Psoas muscle (tissue), 8 donors: Measurements from ENCODE around the gene ANAPC2. TPM values are rescaled to one million over a fixed set of nuclear protein-coding genes. Genes with fewer than 3 reads are reported as not detected.
A peak's percentile ranks its signal among the peaks of the same experiment; 100 is the strongest.

Source experiments
- ATAC-seq, 4 donors: fragments of 200-7000 bp; cut with Tn5 transposase; one replicate each; pipeline ENCODE4 v1.9.1; 2020; ENCODE audit warnings: moderate library complexity in 3 of 4, mild to moderate bottlenecking in 2 of 4
- DNase-seq, 2 donors: peaks; one replicate each; pipeline ENCODE4 v3.0.0-alpha.2; 2020
- H3K27ac ChIP-seq: fragments of 200-600 bp; one replicate; pipeline ENCODE4 v1.8.0; 2022
- H3K27me3 ChIP-seq, 3 donors: fragments of 200-600 bp in 1 of 3; one replicate each; pipeline versions ENCODE4 v1.6.1 to v1.8.0; 2013 to 2022; ENCODE audit warnings: low read length in 2 of 3, mild to moderate bottlenecking in 2 of 3, moderate library complexity in 1 of 3; ENCODE audit not compliant: insufficient read depth in 3 of 3
- H3K36me3 ChIP-seq, 2 donors: fragments of 200-600 bp in 1 of 2; one replicate each; pipeline versions ENCODE4 v1.6.1 to v1.8.0; 2013 to 2022; ENCODE audit warnings: low read depth in 1 of 2, mild to moderate bottlenecking in 1 of 2, moderate library complexity in 1 of 2; ENCODE audit not compliant: insufficient read depth in 1 of 2
- H3K4me1 ChIP-seq: fragments of 200-600 bp; one replicate; pipeline ENCODE4 v1.8.0; 2022
- H3K4me3 ChIP-seq: fragments of 200-600 bp; one replicate; pipeline ENCODE4 v1.8.0; 2022; ENCODE audit warnings: mild to moderate bottlenecking
- H3K9me3 ChIP-seq: fragments of 200-600 bp; one replicate; pipeline ENCODE4 v1.8.0; 2022
- CTCF ChIP-seq: fragments of 200-600 bp; IDR thresholded peaks from one replicate; pipeline ENCODE4 v1.8.0; 2022; ENCODE audit warnings: antibody characterized with exemption
- WGBS, 3 donors: extraction: QIAGEN DNeasy Blood & Tissue Kit; methylation state at CpG; one replicate each; pipeline versions ENCODE4 v1.1.6 to v1.1.7; 2013; 5-methylcytosine and 5-hydroxymethylcytosine counted together
- intact Hi-C, 2 donors: fragments of 100-400 bp; cut with DNase I; formaldehyde crosslinking; loops; one replicate each; pipeline versions ENCODE4 v1.11.0 to v1.14.2; 2022
- polyA plus RNA-seq, 3 donors: library from polyadenylated mRNA; stranded (reverse); fragments of 200-250 nt; gene quantifications; one replicate each; pipeline ENCODE4 v1.2.3, GENCODE V29; 2013
- total RNA-seq, 4 donors: library from RNA; stranded (reverse); fragmentation: NEBNext Ultra II Directional in 2 of 4; extraction: Animal tissue kit (Norgen Biotek cat#: 25700) in 2 of 4; gene quantifications; one replicate each; pipeline versions ENCODE4 v1.2.1 to v1.2.4, GENCODE V29; 2021 to 2023
- donor health status: healthy with polysubstance abuse.
- donor health status: DM: no; HTN: no; CAD: no; lungs with moderate emphysema.
- donor health status: Bipolar disorder and iron deficiency.
- donor health status: healthy.
- donor health status: DM: yes; HTN: yes; CAD: no.
- donor health status: DM: no; HTN: no; CAD: no.
- donor health status: DM: no; HTN: no; CAD: no.
- donor health status: DM: yes; HTN: yes; CAD: no.

The ANAPC2 gene
- total and polyA plus RNA-seq, 7 donors: 13.0 to 32.1 (median 22.6) TPM

DNA sequence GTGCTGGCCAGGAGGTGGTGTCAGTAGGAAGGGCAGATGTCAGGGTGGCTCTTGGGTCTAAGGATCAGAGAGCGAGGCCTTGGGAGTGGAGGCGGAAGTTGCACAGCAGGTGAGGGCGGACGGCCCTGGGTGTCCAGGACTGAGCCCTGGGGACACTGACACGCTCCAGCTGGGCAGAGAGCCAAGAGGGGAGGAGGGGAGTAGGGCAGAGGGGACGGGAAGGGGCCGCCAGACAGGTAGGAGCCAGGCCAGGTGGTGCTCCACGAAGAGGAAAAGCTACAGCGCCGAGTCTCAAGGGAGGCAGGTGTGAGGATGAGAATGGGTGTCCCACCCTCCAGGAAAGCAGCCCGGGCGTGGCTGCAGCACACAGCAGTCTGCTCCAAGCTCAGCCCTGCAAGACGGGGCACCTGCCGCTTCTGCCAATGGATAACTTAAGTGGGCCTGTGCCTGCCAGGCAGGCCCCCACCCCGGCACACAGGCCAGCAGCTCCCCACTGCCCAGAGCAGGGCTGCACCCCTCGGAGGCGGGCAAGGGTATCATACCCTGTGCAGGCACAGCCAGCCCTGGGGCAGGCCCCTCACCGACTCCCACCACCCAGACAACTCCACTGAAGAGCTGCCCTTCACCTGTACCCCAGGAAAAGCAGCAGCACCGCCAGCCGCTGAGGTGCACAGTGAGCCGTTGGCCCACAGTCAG lies 7.3 kb upstream of the ANAPC2 start:
- TF ChIP-seq CTCF: no peak

DNA sequence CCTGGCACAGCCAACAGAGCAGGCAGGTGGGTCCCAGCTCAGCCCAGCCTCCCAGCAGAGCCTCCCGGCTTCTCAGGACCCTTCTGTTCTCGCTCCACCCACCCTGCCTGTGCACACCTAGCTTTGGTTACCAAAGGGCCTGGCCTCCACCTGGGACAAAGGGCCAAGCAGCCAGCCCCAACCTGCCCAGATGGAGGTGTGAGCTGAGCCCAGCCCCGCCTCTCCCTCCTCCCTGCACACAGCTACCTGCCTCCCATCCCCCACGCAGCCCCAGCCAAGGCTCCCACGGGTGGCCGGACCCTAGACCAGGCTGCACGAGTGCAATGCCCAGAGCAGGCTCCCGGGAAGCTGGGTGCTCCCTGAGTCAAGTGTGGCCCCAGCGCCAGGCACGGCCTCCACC lies 6.5 kb upstream of the ANAPC2 start:
- 78 to 86% (median 80%) methylated on average over 10 of the region's 10 CpGs for WGBS, 3 donors
- H3K27me3 ChIP-seq: no peaks in the 10 kb centered on the region
- intact Hi-C loops: no loop called here
- H3K4me1 ChIP-seq: peaks cover 46% of the 10 kb centered on the region
- H3K27ac ChIP-seq: no peak overlapping the region
- no peak for TF ChIP-seq CTCF
- H3K9me3 ChIP-seq: no peaks in the 10 kb centered on the region
- peaks cover 3 to 25% of the 10 kb centered on the region in 2 donors for H3K36me3 ChIP-seq
- no peak for DNase-seq
- H3K4me3 ChIP-seq: no peak overlapping the region
- no peak for ATAC-seq

More for the DNA sequence above, 7.3 kb upstream of the ANAPC2 start:
- Histone ChIP-seq H3K36me3 (peaks cover 3 to 17% of the 10 kb centered on the region in 2 donors), H3K9me3 (no peaks in the 10 kb centered on the region), H3K4me3 (no peak overlapping the region), H3K27me3 (no peaks in the 10 kb centered on the region), H3K4me1 (peaks cover 38% of the 10 kb centered on the region), H3K27ac (no peak overlapping the region)
- ATAC-seq (no peak), DNase-seq (no peak)
- intact Hi-C loops: no loop called here
- 82 to 85% (median 84%) methylated on average over 17 to 21 of the region's 21 CpGs for WGBS, 3 donors

DNA sequence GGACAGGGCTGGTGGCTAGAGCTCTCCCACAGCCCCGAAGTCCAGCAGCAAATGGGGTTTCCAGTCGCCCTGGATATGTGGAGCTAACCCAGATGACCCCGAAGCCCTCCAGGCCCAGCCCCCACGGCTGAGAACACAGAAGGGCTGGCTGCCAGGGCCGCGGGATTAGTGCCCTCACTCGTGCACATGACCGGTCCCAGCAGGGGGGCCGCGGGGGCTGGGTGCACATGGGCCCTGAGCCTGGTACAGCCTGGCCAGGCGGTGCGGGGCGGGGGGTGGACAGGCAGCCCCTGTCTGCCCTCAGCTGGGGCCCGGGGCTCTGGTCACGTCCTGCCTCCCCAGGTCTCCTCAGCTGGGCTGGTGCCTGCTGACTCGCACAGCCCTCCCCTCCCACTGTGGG lies 6.0 kb upstream of the ANAPC2 start:
- TF ChIP-seq CTCF: no peak
- 41 to 46% (median 44%) methylated on average over 16 of the region's 16 CpGs for WGBS, 3 donors
- H3K27ac ChIP-seq: no peak overlapping the region
- H3K4me1 ChIP-seq: peaks cover 46% of the 10 kb centered on the region
- intact Hi-C loops: no loop called here
- DNase-seq (no peak), ATAC-seq (peak in 2 of 4 donors; percentile 26 to 33)
- H3K27me3 ChIP-seq: no peaks in the 10 kb centered on the region
- no peak overlapping the region for H3K4me3 ChIP-seq
- H3K9me3 ChIP-seq: no peaks in the 10 kb centered on the region
- peaks cover 3 to 29% of the 10 kb centered on the region in 2 donors for H3K36me3 ChIP-seq

DNA sequence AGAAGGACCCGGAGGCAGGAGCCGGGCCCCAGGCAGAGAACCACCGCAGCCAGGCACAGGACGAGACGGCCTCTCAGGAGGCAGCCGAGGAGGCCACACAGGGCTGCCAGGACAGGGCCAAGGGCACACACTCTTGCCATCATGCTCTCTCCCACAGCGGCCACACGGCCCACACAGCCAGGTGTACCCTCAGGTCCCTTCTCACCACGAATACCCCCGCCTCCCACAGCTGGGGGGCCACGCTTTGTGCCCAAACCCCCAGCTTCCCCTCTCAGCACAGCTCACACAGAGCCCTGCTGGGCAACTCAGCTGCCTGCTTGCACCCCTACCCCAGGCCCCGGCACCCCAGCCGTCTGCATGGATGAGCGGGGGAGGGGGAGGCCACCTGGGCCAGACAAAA lies 5.4 kb upstream of the ANAPC2 start:
- H3K9me3 ChIP-seq: no peaks in the 10 kb centered on the region
- H3K36me3 ChIP-seq: peaks cover 3 to 29% of the 10 kb centered on the region in 2 donors
- ATAC-seq (no peak), DNase-seq (no peak)
- no peak for TF ChIP-seq CTCF
- 72 to 79% (median 76%) methylated on average over 12 to 14 of the region's 14 CpGs for WGBS, 3 donors
- H3K27ac ChIP-seq: no peak overlapping the region
- intact Hi-C loops: no loop called here
- H3K4me3 ChIP-seq: no peak overlapping the region
- H3K4me1 ChIP-seq: peaks cover 42% of the 10 kb centered on the region
- H3K27me3 ChIP-seq: no peaks in the 10 kb centered on the region

DNA sequence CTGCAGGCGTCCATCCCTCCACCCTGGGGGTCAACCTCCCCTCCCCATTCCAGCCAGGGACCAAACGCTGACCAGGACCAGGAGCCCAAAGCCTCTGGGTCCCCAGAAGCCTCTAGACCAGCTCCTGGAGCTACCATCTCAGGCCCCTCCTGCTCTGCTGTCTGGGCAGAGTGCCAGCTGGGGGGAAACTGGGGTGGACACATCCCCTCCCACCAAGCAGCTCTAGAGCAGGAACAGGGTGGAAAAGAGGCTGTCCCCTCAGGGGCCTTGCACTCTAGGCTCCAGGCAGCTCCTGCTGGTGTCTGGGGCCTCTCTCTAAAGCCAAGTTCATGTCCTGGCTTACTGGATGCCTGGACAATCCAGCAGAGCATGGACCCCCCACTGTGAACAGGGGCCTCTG lies 4.5 kb upstream of the ANAPC2 start:
- H3K27ac ChIP-seq: no peak overlapping the region
- no peak overlapping the region for H3K4me3 ChIP-seq
- no peak for TF ChIP-seq CTCF
- DNase-seq: no peak
- 75 to 94% (median 93%) methylated on average over 2 of the region's 2 CpGs for WGBS, 3 donors
- H3K27me3 ChIP-seq: no peaks in the 10 kb centered on the region
- peaks cover 34% of the 10 kb centered on the region for H3K4me1 ChIP-seq
- ATAC-seq: no peak
- intact Hi-C loops: no loop called here
- H3K9me3 ChIP-seq: no peaks in the 10 kb centered on the region
- peaks cover 3 to 29% of the 10 kb centered on the region in 2 donors for H3K36me3 ChIP-seq
